DOHH2 (cell line): ENCODE results near the gene MBD5.

Source experiments
- EZH2phosphoT487 ChIP-seq: fragments of 200-600 bp; sonication (generic); IDR thresholded peaks from 2 replicates; pipeline ENCODE4 v1.6.1; 2017; ENCODE audit warnings: borderline replicate concordance, mild to moderate bottlenecking, antibody characterized with exemption, low read length, moderate library complexity, mixed read lengths
- TF ChIP-seq, protein P1 (sequence below): fragments of 200-600 bp; sonication (generic); IDR thresholded peaks from one replicate; pipeline ENCODE4 v1.5.1; 2014; ENCODE audit warnings: antibody characterized with exemption, mild to moderate bottlenecking, low read depth, low read length; ENCODE audit not compliant: poor library complexity, severe bottlenecking

DNA sequence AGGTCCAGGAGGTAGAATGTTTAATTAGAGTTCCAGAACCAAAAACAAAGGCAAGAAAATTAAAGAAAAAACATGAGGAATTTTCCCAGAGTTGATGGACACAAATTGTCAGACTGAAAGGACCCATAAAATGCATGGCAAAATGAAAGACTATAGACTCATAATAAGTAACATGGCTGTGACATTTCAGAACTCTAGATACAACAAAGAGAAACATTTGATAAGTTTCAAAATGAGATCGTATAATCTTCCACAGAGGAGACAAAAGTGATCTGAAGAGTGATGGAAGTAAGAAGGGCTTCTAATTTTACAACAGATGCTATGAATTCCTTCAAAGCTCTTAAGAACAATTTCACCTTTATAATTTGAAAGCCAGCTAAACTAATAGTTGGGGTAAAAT, 20.8 kb upstream of the MBD5 start:
- TF ChIP-seq, protein P1, sequence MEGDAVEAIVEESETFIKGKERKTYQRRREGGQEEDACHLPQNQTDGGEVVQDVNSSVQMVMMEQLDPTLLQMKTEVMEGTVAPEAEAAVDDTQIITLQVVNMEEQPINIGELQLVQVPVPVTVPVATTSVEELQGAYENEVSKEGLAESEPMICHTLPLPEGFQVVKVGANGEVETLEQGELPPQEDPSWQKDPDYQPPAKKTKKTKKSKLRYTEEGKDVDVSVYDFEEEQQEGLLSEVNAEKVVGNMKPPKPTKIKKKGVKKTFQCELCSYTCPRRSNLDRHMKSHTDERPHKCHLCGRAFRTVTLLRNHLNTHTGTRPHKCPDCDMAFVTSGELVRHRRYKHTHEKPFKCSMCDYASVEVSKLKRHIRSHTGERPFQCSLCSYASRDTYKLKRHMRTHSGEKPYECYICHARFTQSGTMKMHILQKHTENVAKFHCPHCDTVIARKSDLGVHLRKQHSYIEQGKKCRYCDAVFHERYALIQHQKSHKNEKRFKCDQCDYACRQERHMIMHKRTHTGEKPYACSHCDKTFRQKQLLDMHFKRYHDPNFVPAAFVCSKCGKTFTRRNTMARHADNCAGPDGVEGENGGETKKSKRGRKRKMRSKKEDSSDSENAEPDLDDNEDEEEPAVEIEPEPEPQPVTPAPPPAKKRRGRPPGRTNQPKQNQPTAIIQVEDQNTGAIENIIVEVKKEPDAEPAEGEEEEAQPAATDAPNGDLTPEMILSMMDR, result no peak
- TF ChIP-seq EZH2phosphoT487, result no peak
